Skeletal muscle satellite cell (primary cell): ENCODE measurements around the gene RABGEF1.
A peak's percentile ranks its signal among the peaks of the same experiment; 100 is the strongest.
"Not testable (repeated sequence)": the region's sequence is repeated elsewhere in the genome, so short reads cannot be mapped to it uniquely, and the experiment has no call there.

ENCODE experiments used
- H3K27me3 ChIP-seq: 2 replicates; pipeline ENCODE4 v1.7.0; 2013; ENCODE audit warnings: low read length; ENCODE audit not compliant: control insufficient read depth, insufficient read depth
- H3K36me3 ChIP-seq: 2 replicates; pipeline ENCODE4 v1.7.0; 2013; ENCODE audit warnings: mild to moderate bottlenecking, control low read depth, low read length; ENCODE audit not compliant: insufficient read depth
- H3K4me1 ChIP-seq: 2 replicates; pipeline ENCODE4 v1.7.0; 2013; ENCODE audit warnings: low read length; ENCODE audit not compliant: control insufficient read depth, insufficient read depth
- H3K4me2 ChIP-seq: 2 replicates; pipeline ENCODE4 v1.7.0; 2013; ENCODE audit warnings: mild to moderate bottlenecking, low read length
- H3K4me3 ChIP-seq: 2 replicates; pipeline ENCODE4 v1.7.0; 2013; ENCODE audit warnings: low read length
- H3K9ac ChIP-seq: 2 replicates; pipeline ENCODE4 v1.7.0; 2013; ENCODE audit warnings: mild to moderate bottlenecking, low read depth, low read length, moderate library complexity
- H3K9me3 ChIP-seq: replicated peaks from 2 replicates; pipeline ENCODE4 v1.7.0; 2013; ENCODE audit warnings: mild to moderate bottlenecking, control low read depth, low read length

The RABGEF1 gene

DNA sequence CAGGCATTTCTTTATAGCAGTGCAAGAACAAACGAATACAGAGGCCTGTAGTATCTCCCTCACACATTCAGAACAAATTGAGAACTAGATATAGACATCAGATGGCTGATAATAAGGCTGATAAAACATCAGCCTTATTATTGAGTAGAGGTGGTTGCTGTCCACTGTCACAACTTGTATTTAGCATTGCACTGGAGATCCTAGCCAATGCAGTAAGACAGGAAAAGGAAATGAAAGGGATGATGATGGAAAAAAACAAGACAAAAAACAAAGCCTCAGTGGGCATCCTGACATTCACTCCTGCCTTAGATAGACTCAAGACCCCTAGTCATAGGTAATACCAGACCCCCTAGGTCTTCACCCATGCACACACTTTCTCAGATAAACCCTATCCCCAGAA is 4.7 kb upstream of the RABGEF1 start:
- H3K4me1 ChIP-seq = peaks cover 4% of the 10 kb centered on the region
- no peak overlapping the region for H3K4me2 ChIP-seq
- H3K4me3 ChIP-seq = no peak overlapping the region
- H3K9ac ChIP-seq = no peak overlapping the region
- peaks cover 8% of the 10 kb centered on the region for H3K36me3 ChIP-seq
- no peaks in the 10 kb centered on the region for H3K27me3 ChIP-seq
- peaks cover 6% of the 10 kb centered on the region for H3K9me3 ChIP-seq

DNA sequence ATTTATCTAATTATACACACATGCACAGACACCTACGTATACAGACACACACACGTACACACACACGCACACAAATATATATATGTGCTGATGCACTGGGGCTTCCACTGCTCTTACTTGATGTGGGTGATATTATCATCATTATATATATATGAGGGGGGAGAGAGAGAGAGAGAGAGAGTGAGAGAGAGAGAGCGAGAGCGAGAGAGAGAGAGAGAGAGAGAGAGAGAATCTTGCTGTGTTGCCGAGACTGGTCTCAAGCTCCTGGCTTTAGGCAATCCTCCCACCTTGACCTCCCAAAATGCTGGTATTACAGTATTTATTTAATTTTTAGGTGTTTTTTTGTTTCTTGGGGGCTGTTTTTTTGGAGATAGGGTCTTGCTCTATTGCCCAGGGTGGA is 3.6 kb upstream of the RABGEF1 start:
- Histone ChIP-seq H3K9me3 (peaks cover 6% of the 10 kb centered on the region), H3K36me3 (peaks cover 8% of the 10 kb centered on the region), H3K4me3 (no peak overlapping the region), H3K27me3 (no peaks in the 10 kb centered on the region), H3K4me2 (no peak overlapping the region), H3K9ac (no peak overlapping the region), H3K4me1 (peaks cover 4% of the 10 kb centered on the region)

GRCh38 chr7:66737667-66738066 is 2.9 kb upstream of the RABGEF1 start:
- H3K36me3 ChIP-seq = peaks cover 8% of the 10 kb centered on the region
- H3K9me3 ChIP-seq = peaks cover 6% of the 10 kb centered on the region
- peaks cover 7% of the 10 kb centered on the region for H3K4me1 ChIP-seq
- H3K4me3 ChIP-seq = no peak overlapping the region
- H3K27me3 ChIP-seq = no peaks in the 10 kb centered on the region
- no peak overlapping the region for H3K9ac ChIP-seq
- H3K4me2 ChIP-seq = no peak overlapping the region

- H3K27me3 ChIP-seq = no peaks in the 10 kb centered on the region
- H3K4me1 ChIP-seq = peaks cover 10% of the 10 kb centered on the region
- H3K9ac ChIP-seq = peak overlapping the region; percentile 99
- H3K4me3 ChIP-seq = peak overlapping the region; percentile 90
- H3K9me3 ChIP-seq = peaks cover 6% of the 10 kb centered on the region
- H3K36me3 ChIP-seq = peaks cover 8% of the 10 kb centered on the region
- H3K4me2 ChIP-seq = peak overlapping the region; percentile 96
These were observed 1.1 kb upstream of the RABGEF1 start for GRCh38 chr7:66739477-66739876.

DNA sequence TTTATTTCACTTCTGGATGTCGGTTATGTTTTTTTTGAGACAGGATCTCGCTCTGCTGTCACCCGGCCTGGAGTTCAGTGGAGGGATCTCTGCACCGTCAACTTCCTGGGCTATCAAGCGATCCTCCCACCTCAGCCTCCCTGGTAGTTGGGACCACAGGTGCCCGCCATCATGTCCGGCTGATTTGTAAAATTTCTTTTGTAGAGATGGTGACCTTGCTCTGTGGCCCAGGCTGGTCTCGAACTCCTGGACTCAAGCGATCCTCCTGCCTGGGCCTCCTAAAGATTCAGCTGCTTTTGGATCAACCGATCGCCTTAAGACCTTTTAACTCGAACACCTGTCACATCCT is 606 bp upstream of the RABGEF1 start:
- H3K9ac ChIP-seq = peak overlapping the region; percentile 99
- peak overlapping the region; percentile 96 for H3K4me2 ChIP-seq
- H3K36me3 ChIP-seq = peaks cover 8% of the 10 kb centered on the region
- peaks cover 10% of the 10 kb centered on the region for H3K4me1 ChIP-seq
- H3K4me3 ChIP-seq = peak overlapping the region; percentile 90
- H3K9me3 ChIP-seq = peaks cover 6% of the 10 kb centered on the region
- H3K27me3 ChIP-seq = no peaks in the 10 kb centered on the region

GRCh38 chr7:66740980-66741709 is 612 bp downstream of the RABGEF1 start:
- H3K4me2 ChIP-seq = peak overlapping the region; percentile 96
- H3K9ac ChIP-seq = peak overlapping the region; percentile 99
- H3K9me3 ChIP-seq, H3K36me3 ChIP-seq, H3K4me1 ChIP-seq, H3K27me3 ChIP-seq: not testable (repeated sequence)
- H3K4me3 ChIP-seq = peak overlapping the region; percentile 90

GRCh38 chr7:66741710-66742049 is 1.1 kb downstream of the RABGEF1 start:
- H3K4me2 ChIP-seq = peak overlapping the region; percentile 96
- no peaks in the 10 kb centered on the region for H3K27me3 ChIP-seq
- H3K36me3 ChIP-seq = no peaks in the 10 kb centered on the region
- H3K4me1 ChIP-seq = peaks cover 10% of the 10 kb centered on the region
- peak overlapping the region; percentile 90 for H3K4me3 ChIP-seq
- H3K9ac ChIP-seq = peak overlapping the region; percentile 99
- H3K9me3 ChIP-seq = no peaks in the 10 kb centered on the region

GRCh38 chr7:66742298-66742697 is 1.8 kb downstream of the RABGEF1 start:
- not testable (repeated sequence) for H3K4me1 ChIP-seq, H3K36me3 ChIP-seq
- H3K9ac ChIP-seq = peak overlapping the region; percentile 99

DNA sequence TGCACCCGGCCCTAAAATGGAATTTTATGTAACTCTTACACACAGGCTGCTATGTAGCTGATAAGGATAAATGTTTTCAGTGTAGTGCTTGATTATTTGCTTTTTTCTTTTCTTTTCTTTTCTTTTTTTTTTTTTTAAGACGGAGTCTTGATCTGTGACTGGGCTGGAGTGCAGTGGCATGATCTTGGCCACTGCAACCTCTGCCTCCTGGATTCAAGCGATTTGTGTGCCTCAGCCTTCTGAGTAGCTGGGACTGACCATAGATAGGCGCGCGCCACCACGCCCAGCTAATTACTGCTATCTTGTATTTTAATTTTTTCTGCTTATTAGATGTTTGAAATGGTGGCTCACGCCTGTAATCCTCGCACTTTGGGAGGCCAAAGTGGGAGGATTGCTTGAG is 3.4 kb downstream of the RABGEF1 start:
- H3K36me3 ChIP-seq = no peaks in the 10 kb centered on the region
- H3K27me3 ChIP-seq = no peaks in the 10 kb centered on the region
- H3K4me2 ChIP-seq = no peak overlapping the region
- H3K9me3 ChIP-seq = no peaks in the 10 kb centered on the region
- H3K9ac ChIP-seq = no peak overlapping the region
- H3K4me1 ChIP-seq = peaks cover 10% of the 10 kb centered on the region
- no peak overlapping the region for H3K4me3 ChIP-seq

More at GRCh38 chr7:66742298-66742697, 1.8 kb downstream of the RABGEF1 start:
- not testable (repeated sequence) for H3K9me3 ChIP-seq, H3K27me3 ChIP-seq
- peak overlapping the region; percentile 60 for H3K4me3 ChIP-seq
- H3K4me2 ChIP-seq = peak overlapping the region; percentile 96

DNA sequence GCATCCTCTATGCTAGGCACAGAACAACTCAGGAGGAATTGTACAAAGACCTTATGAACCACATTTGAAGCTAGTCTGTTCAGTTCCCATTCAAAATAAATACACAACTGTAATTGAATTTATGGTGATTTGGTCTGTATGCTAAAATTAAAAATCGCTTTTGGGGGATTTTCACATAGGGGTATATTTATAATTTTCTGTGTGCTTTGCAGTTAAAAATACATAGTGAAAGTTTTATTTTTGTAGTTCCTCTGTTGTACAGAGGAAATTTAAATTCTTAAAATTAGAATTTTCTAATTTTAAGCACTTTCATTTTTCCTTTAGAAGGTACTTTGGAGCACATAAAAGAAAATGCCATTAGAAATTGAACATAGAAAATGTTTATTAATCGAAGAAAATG is 6.9 kb downstream of the RABGEF1 start:
- Histone ChIP-seq H3K9ac (no peak overlapping the region), H3K27me3 (no peaks in the 10 kb centered on the region), H3K36me3 (no peaks in the 10 kb centered on the region), H3K9me3 (no peaks in the 10 kb centered on the region), H3K4me2 (no peak overlapping the region), H3K4me1 (peaks cover 6% of the 10 kb centered on the region), H3K4me3 (no peak overlapping the region)

GRCh38 chr7:66747881-66748511 is 7.5 kb downstream of the RABGEF1 start:
- no peak overlapping the region for H3K9ac ChIP-seq
- no peaks in the 10 kb centered on the region for H3K27me3 ChIP-seq
- H3K4me2 ChIP-seq = no peak overlapping the region
- H3K9me3 ChIP-seq = no peaks in the 10 kb centered on the region
- peaks cover under 1% of the 10 kb centered on the region for H3K4me1 ChIP-seq
- H3K36me3 ChIP-seq = no peaks in the 10 kb centered on the region
- no peak overlapping the region for H3K4me3 ChIP-seq

DNA sequence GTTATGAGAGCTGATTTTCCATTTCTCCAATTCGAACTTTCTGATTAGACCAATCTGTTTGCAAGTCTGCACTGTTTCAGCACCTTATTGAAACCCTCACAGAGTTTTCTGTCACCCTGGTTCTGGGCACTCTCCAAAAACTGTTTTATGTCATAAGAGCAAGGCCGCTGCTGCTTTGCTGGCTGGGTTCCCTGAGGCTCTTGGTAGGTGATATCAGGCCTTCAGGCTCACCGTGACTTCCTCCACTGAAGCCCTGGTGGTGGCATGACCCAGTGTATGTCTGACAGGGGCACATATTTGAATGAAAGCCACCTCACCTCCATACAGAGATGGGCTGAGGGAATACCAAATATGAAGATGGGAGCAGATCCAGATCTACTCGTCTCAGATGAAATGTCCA is 8.3 kb downstream of the RABGEF1 start:
- Histone ChIP-seq H3K4me3 (no peak overlapping the region), H3K4me1 (no peaks in the 10 kb centered on the region), H3K9ac (no peak overlapping the region), H3K27me3 (no peaks in the 10 kb centered on the region), H3K36me3 (no peaks in the 10 kb centered on the region), H3K4me2 (no peak overlapping the region), H3K9me3 (no peaks in the 10 kb centered on the region)
